Tibial artery (tissue), 4 donors: ENCODE data around the gene GDI1.

Experiments
- DNase-seq, 2 donors: peaks; one replicate each; pipeline ENCODE4 v3.0.0-alpha.2; 2019
- H3K27ac ChIP-seq, 2 donors: fragments of 200-600 bp; sonication (generic) in 1 of 2; 1 replicate in 1 of 2; 2 replicates in 1 of 2; pipeline ENCODE4 v1.5.1; 2018 to 2019; ENCODE audit warnings: mild to moderate bottlenecking in 1 of 2
- H3K27me3 ChIP-seq, 2 donors: fragments of 200-600 bp; sonication (generic) in 1 of 2; one replicate each; pipeline versions ENCODE4 v1.5.1 to v1.6.0; 2016 to 2019
- H3K36me3 ChIP-seq, 3 donors: fragments of 200-600 bp; sonication (generic) in 2 of 3; one replicate each; pipeline ENCODE4 v1.5.1; 2016 to 2019; ENCODE audit warnings: mild to moderate bottlenecking in 2 of 3
- H3K4me1 ChIP-seq, 4 donors: fragments of 200-600 bp; sonication (generic) in 2 of 4; 1 replicate in 3 of 4; 2 replicates in 1 of 4; pipeline ENCODE4 v1.5.1; 2016 to 2019
- H3K4me3 ChIP-seq, 2 donors: fragments of 200-600 bp; sonication (generic) in 1 of 2; 1 replicate in 1 of 2; 2 replicates in 1 of 2; pipeline ENCODE4 v1.5.1; 2018 to 2019; ENCODE audit warnings: mild to moderate bottlenecking in 2 of 2
- H3K9me3 ChIP-seq, 3 donors: fragments of 200-600 bp; sonication (generic) in 1 of 3; one replicate each; pipeline ENCODE4 v1.5.1; 2016 to 2019
- CTCF ChIP-seq, 2 experiments: fragments of 200-600 bp in 1 of 2; fragments of 450-650 bp in 1 of 2; IDR thresholded peaks; one replicate each; pipeline ENCODE4 v1.5.1; 2017 to 2019; ENCODE audit warnings: antibody characterized with exemption in 2 of 2, mild to moderate bottlenecking in 1 of 2, moderate library complexity in 1 of 2
- intact Hi-C: fragments of 100-400 bp; cut with DNase I; formaldehyde crosslinking; loops from one replicate; pipeline ENCODE4 v1.15.0; 2023; ENCODE audit warnings: low total_unique reads

Gene GDI1

GRCh38 chrX:154470914-154471568 lies 34.1 kb downstream of the GDI1 start:
- intact Hi-C loops: no loop called here
- Histone ChIP-seq H3K4me1 (no peaks in the 10 kb centered on the region), H3K27ac (no peak overlapping the region), H3K27me3 (no peaks in the 10 kb centered on the region), H3K4me3 (no peak overlapping the region), H3K36me3 (peaks cover 11 to 80% (median 55%) of the 10 kb centered on the region in 3 donors), H3K9me3 (no peaks in the 10 kb centered on the region)
- DNase-seq: no peak
- TF ChIP-seq CTCF (IDR thresholded peaks at IDR 0.05): no peak

- no peaks in the 10 kb centered on the region for H3K9me3 ChIP-seq
- H3K27me3 ChIP-seq: no peaks in the 10 kb centered on the region
- TF ChIP-seq CTCF (IDR thresholded peaks at IDR 0.05): no peak
- DNase-seq: no peak
- no peak overlapping the region for H3K4me3 ChIP-seq
- peaks cover 4 to 70% (median 45%) of the 10 kb centered on the region in 3 donors for H3K36me3 ChIP-seq
- intact Hi-C loops: no loop called here
- H3K4me1 ChIP-seq: no peaks in the 10 kb centered on the region
- no peak overlapping the region for H3K27ac ChIP-seq
Observed at GRCh38 chrX:154471839-154472684, 35.1 kb downstream of the GDI1 start.

GRCh38 chrX:154472685-154473632 lies 36.0 kb downstream of the GDI1 start:
- Histone ChIP-seq H3K27ac (no peak overlapping the region), H3K4me1 (peaks cover 0 to 3% (median under 1%) of the 10 kb centered on the region in 4 donors), H3K9me3 (no peaks in the 10 kb centered on the region), H3K4me3 (no peak overlapping the region), H3K36me3 (peaks cover 4 to 61% (median 36%) of the 10 kb centered on the region in 3 donors), H3K27me3 (no peaks in the 10 kb centered on the region)
- TF ChIP-seq CTCF (IDR thresholded peaks at IDR 0.05): no peak
- no peak for DNase-seq
- intact Hi-C loops: no loop called here

GRCh38 chrX:154473683-154474082 lies 36.7 kb downstream of the GDI1 start:
- no peaks in the 10 kb centered on the region for H3K9me3 ChIP-seq
- peaks cover 4 to 54% (median 31%) of the 10 kb centered on the region in 3 donors for H3K36me3 ChIP-seq
- intact Hi-C loops: no loop called here
- DNase-seq: no peak
- H3K27me3 ChIP-seq: no peaks in the 10 kb centered on the region
- no peak overlapping the region for H3K4me3 ChIP-seq
- no peak overlapping the region for H3K27ac ChIP-seq
- no peak for TF ChIP-seq CTCF (IDR thresholded peaks at IDR 0.05)
- peaks cover 0 to 8% (median 2%) of the 10 kb centered on the region in 4 donors for H3K4me1 ChIP-seq

- intact Hi-C loops: no loop called here
- Histone ChIP-seq H3K27me3 (no peaks in the 10 kb centered on the region), H3K27ac (no peak overlapping the region), H3K36me3 (peaks cover 0 to 23% (median 4%) of the 10 kb centered on the region in 3 donors), H3K9me3 (no peaks in the 10 kb centered on the region), H3K4me1 (peaks cover 0 to 9% (median 4%) of the 10 kb centered on the region in 4 donors), H3K4me3 (no peak overlapping the region)
- no peak for TF ChIP-seq CTCF (IDR thresholded peaks at IDR 0.05)
- no peak for DNase-seq
Observed at GRCh38 chrX:154476821-154477220, 39.9 kb downstream of the GDI1 start.
